H1 (cell line): ENCODE results near the gene UBE2L6. TPM values are rescaled to one million over a fixed set of nuclear protein-coding genes. Genes with fewer than 3 reads are reported as not detected.

Source experiments
- ASH2L ChIP-seq: fragments of 200-600, 300-600 bp; sonication (generic); IDR thresholded peaks from one replicate; pipeline ENCODE4 v1.7.1; 2017; ENCODE audit warnings: low read length
- ATF2 ChIP-seq: IDR thresholded peaks from 2 replicates; pipeline ENCODE4 v1.6.1; 2012; ENCODE audit warnings: low read length, inconsistent platforms
- JUND ChIP-seq: IDR thresholded peaks from 2 replicates; pipeline ENCODE4 v1.6.1; 2011; ENCODE audit warnings: mild to moderate bottlenecking, improper control_type of control experiment, low read length
- SIX5 ChIP-seq: IDR thresholded peaks from 2 replicates; pipeline ENCODE4 v1.6.1; 2011; ENCODE audit warnings: mild to moderate bottlenecking, low read depth, low read length
- TAF1 ChIP-seq: IDR thresholded peaks from 2 replicates; pipeline ENCODE4 v1.6.1; 2011; ENCODE audit warnings: mild to moderate bottlenecking, low read depth, low read length
- polyA plus RNA-seq, 7 experiments: library from polyadenylated mRNA; depleted of rRNA in 3 of 7; stranded (reverse) in 5 of 7; unstranded in 2 of 7; fragments of >200 nt in 5 of 7; fragments of 200-250 nt in 2 of 7; gene quantifications; 1 replicate in 5 of 7; 2 replicates in 1 of 7; 4 replicates in 1 of 7; pipeline versions ENCODE4 v1.2.1 to v1.2.3, GENCODE V29; 2011 to 2013; ENCODE audit warnings: missing spikeins in 2 of 7, mixed read lengths in 2 of 7
- total RNA-seq: library from RNA; stranded (reverse); fragmentation: NEBNext Ultra II Directional; extraction: Animal tissue kit (Norgen Biotek cat#: 25700); gene quantifications from 2 replicates; pipeline ENCODE4 v1.2.1, GENCODE V29; 2021

The UBE2L6 gene
- total and polyA plus RNA-seq, 2 of the 8 experiments (the other 6 are each of a cell fraction or from before 2014, with no cell fraction given), result 67.8 to 89.2 TPM

- no peak for TF ChIP-seq TAF1
- TF ChIP-seq JUND, result no peak
- TF ChIP-seq SIX5, result no peak
- no peak for TF ChIP-seq ATF2
- TF ChIP-seq ASH2L, result no peak
- TF ChIP-seq, all 59 proteins: peak for 0
Observed at GRCh38 chr11:57541169-57541568, 26.3 kb downstream of the UBE2L6 start (continued).
